K562 (cell line): ENCODE data around the gene POLR2A. TPM values are rescaled to one million over a fixed set of nuclear protein-coding genes. Genes with fewer than 3 reads are reported as not detected.

Source experiments
- BRF1 ChIP-seq: IDR thresholded peaks from 3 replicates; pipeline ENCODE4 v1.6.1; 2011; ENCODE audit warnings: borderline replicate concordance, mild to moderate bottlenecking; ENCODE audit not compliant: insufficient read length; ENCODE audit errors: extremely low read depth
- CBFA2T3 ChIP-seq: fragments of 450-650 bp; IDR thresholded peaks from 2 replicates; pipeline ENCODE4 v1.6.1; 2017
- CBX3 ChIP-seq, 2 experiments: IDR thresholded peaks; 1 replicate in 1 of 2; 2 replicates in 1 of 2; pipeline ENCODE4 v1.6.1; 2012; ENCODE audit warnings: inconsistent platforms in 2 of 2, low read length in 2 of 2, borderline replicate concordance in 1 of 2, control low read depth in 1 of 2
- CXXC5 ChIP-seq: fragments of 250-450 bp; sonication (Bioruptor Pico); IDR thresholded peaks from 2 replicates; pipeline ENCODE4 v1.8.0; 2022; ENCODE audit warnings: inconsistent platforms, mild to moderate bottlenecking, moderate library complexity
- ETS1 ChIP-seq: conservative IDR thresholded peaks from 2 replicates; pipeline ENCODE4 v1.6.1; 2011; ENCODE audit warnings: low read depth, mild to moderate bottlenecking, low read length; ENCODE audit not compliant: control insufficient read depth
- IRF2 ChIP-seq: sonication (generic); formaldehyde crosslinking; IDR thresholded peaks from 2 replicates; pipeline ENCODE4 v1.8.1; 2022; ENCODE audit warnings: mild to moderate bottlenecking, missing genetic modification reagents
- JUN ChIP-seq, 2 experiments: sonication (generic) in 1 of 2; formaldehyde crosslinking in 1 of 2; IDR thresholded peaks; 2 replicates each; pipeline versions ENCODE4 v1.6.1 to v1.8.0; 2012 to 2022; ENCODE audit warnings: borderline replicate concordance in 2 of 2, mild to moderate bottlenecking in 2 of 2, improper control_type of control experiment in 1 of 2, low read depth in 1 of 2, low read length in 1 of 2, missing genetic modification reagents in 1 of 2
- NCOA2 ChIP-seq, 2 experiments: fragments of 450-650 bp; IDR thresholded peaks; 2 replicates each; pipeline ENCODE4 v1.6.1; 2018; ENCODE audit warnings: mild to moderate bottlenecking in 2 of 2, moderate library complexity in 1 of 2; ENCODE audit not compliant: partially characterized antibody in 2 of 2
- PHF8 ChIP-seq: fragments of 200-600 bp; sonication (generic); IDR thresholded peaks from 2 replicates; pipeline ENCODE4 v1.6.1; 2012; ENCODE audit warnings: mixed run types, mild to moderate bottlenecking, inconsistent platforms, low read length, moderate library complexity, borderline replicate concordance
- PHTF2 ChIP-seq: fragments of 250-450 bp; sonication (Bioruptor Pico); IDR thresholded peaks from 2 replicates; pipeline ENCODE4 v1.5.0; 2021; ENCODE audit warnings: mild to moderate bottlenecking
- RNF2 ChIP-seq: sonication (generic); IDR thresholded peaks from 2 replicates; pipeline ENCODE4 v1.6.1; 2016
- SLC30A9 ChIP-seq: fragments of 250-450 bp; sonication (Bioruptor Pico); IDR thresholded peaks from 2 replicates; pipeline ENCODE4 v1.8.0; 2022; ENCODE audit warnings: mild to moderate bottlenecking, moderate library complexity
- TCF7L2 ChIP-seq: fragments of 150-350 bp; IDR thresholded peaks from 2 replicates; pipeline ENCODE4 v1.6.1; 2016; ENCODE audit warnings: low read depth, mild to moderate bottlenecking, low read length, moderate library complexity
- TEAD4 ChIP-seq, 2 experiments: sonication (generic) in 1 of 2; formaldehyde crosslinking in 1 of 2; IDR thresholded peaks; 2 replicates each; pipeline versions ENCODE4 v1.6.1 to v1.8.0; 2012 to 2022; ENCODE audit warnings: borderline replicate concordance in 1 of 2, inconsistent platforms in 1 of 2, low read length in 1 of 2, mild to moderate bottlenecking in 1 of 2, missing genetic modification reagents in 1 of 2
- YBX1 ChIP-seq: fragments of 450-650 bp; IDR thresholded peaks from 2 replicates; pipeline ENCODE4 v1.7.1; 2016; ENCODE audit warnings: mild to moderate bottlenecking
- ZEB2 ChIP-seq: fragments of 450-650 bp; IDR thresholded peaks from 2 replicates; pipeline ENCODE4 v1.6.1; 2016
- ZNF184 ChIP-seq: sonication (generic); formaldehyde crosslinking; IDR thresholded peaks from 2 replicates; pipeline ENCODE4 v1.5.0; 2020; ENCODE audit warnings: missing genetic modification reagents
- ZNF277 ChIP-seq: fragments of 250-450 bp; sonication (Bioruptor Pico); IDR thresholded peaks from 2 replicates; pipeline ENCODE4 v1.8.0; 2022; ENCODE audit warnings: inconsistent platforms, mild to moderate bottlenecking, moderate library complexity, borderline replicate concordance
- polyA plus RNA-seq, 8 experiments: library from polyadenylated mRNA; depleted of rRNA in 4 of 8; stranded (reverse) in 5 of 8; unstranded in 3 of 8; fragments of >200 nt; fragmentation: Nextera tagmentation in 2 of 8; fragmentation: Illumina TruSeq in 1 of 8; extraction: Ambion mirVana in 2 of 8; extraction: Trizol in 1 of 8; gene quantifications; 2 replicates each; pipeline versions ENCODE4 v1.2.1 to v1.2.3, GENCODE V29; 2011 to 2014; ENCODE audit warnings: inconsistent platforms in 1 of 8, missing spikeins in 1 of 8
- total RNA-seq, 7 experiments: library from RNA; depleted of rRNA in 6 of 7; stranded (reverse); fragments of >200 nt in 6 of 7; fragmentation: Illumina TruSeq in 2 of 7; extraction: Trizol in 2 of 7; gene quantifications; 2 replicates each; pipeline versions ENCODE4 v1.2.1 to v1.2.3, GENCODE V29; 2011 to 2021; ENCODE audit warnings: low replicate concordance in 1 of 7
- TF ChIP-seq, protein P1 (sequence below), 2 experiments: fragments of 450-650 bp; conservative IDR thresholded peaks; 2 replicates each; pipeline ENCODE4 v1.6.1; 2017; ENCODE audit warnings: mild to moderate bottlenecking in 2 of 2, moderate library complexity in 2 of 2
- TF ChIP-seq, protein P2 (sequence below), 2 experiments: IDR thresholded peaks; 2 replicates each; pipeline ENCODE4 v1.6.1; 2011; ENCODE audit warnings: borderline replicate concordance in 1 of 2, control low read depth in 1 of 2, low read depth in 1 of 2, low read length in 1 of 2, mild to moderate bottlenecking in 1 of 2, mixed read lengths in 1 of 2, moderate library complexity in 1 of 2; ENCODE audit not compliant: insufficient read depth in 1 of 2, insufficient read length in 1 of 2, poor library complexity in 1 of 2, severe bottlenecking in 1 of 2; ENCODE audit errors: extremely low read depth in 1 of 2
- TF ChIP-seq, protein P3 (sequence below): fragments of 450-650 bp; IDR thresholded peaks from 2 replicates; pipeline ENCODE4 v1.6.1; 2016; ENCODE audit warnings: low read depth, mild to moderate bottlenecking, moderate library complexity

POLR2A gene
- total and polyA plus RNA-seq, 9 of the 15 experiments (the other 6 are each of a cell fraction or from before 2014, with no cell fraction given), result 1.3 to 109 (median 12.4) TPM

DNA sequence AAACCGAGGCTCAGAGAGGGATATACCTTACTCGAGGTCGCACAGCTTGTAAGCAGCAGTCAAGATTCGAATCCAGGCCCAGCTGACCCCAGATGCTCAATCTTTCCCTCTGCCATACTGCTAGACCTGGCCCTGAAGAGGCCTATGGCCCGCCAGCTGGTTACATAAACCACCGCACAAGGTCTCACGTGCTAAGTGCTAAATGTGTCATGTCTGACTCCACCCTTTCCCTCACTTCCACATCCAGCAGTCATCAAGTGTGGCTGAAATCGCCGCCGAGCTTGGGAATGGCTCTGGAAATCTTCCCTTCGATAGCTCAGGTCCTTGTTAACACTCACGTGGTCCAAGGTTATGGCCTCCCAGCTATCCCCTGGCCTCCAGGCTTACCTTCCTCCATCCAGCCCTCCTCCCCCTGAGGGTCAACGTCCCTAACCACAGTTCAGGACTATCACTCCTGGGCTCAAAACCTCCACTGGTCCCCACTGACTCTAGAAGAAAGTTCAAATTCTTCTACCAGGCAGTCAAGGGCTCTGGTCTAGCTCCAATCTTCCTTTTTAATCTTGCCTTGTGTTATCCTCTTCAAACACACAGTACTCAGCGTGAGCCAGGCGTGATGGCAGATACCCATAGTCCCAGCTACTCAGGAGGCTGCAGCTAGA lies 8.3 kb upstream of the POLR2A start (continued):
- TF ChIP-seq CBFA2T3 (peak; percentile 85), CXXC5 (CRISPR knock-in tag) (peak; percentile 74), ZEB2 (no peak), ETS1 (no peak), IRF2 (CRISPR knock-in tag) (no peak), SLC30A9 (CRISPR knock-in tag) (no peak), PHF8 (no peak), JUN (IDR thresholded peaks at IDR 0.05; ENCODE audit: borderline replicate concordance, low read depth, low read length) (no peak), JUN (CRISPR knock-in tag; IDR thresholded peaks at IDR 0.05; ENCODE audit: borderline replicate concordance) (0 out of 2 replicates have a peak, but pooled peaks have one; percentile 48), ZNF184 (CRISPR knock-in tag) (no peak), NCOA2 (IDR thresholded peaks at IDR 0.05; ENCODE audit: partially characterized antibody in 2 of 2) (no peak), CBX3 (IDR thresholded peaks at IDR 0.05; ENCODE audit: borderline replicate concordance in 1 of 2, low read length in 2 of 2) (peak in 1 of 2 experiments; percentile 1; a peak in 1 of 3 replicates), ZNF277 (CRISPR knock-in tag) (no peak), PHTF2 (no peak), YBX1 (no peak), TEAD4 (IDR thresholded peaks at IDR 0.05; ENCODE audit: low read length) (peak; percentile 80), TEAD4 (CRISPR knock-in tag; IDR thresholded peaks at IDR 0.05; ENCODE audit: borderline replicate concordance) (no peak), RNF2 (peak; percentile 61; the same call in 1 of the 2 replicates), BRF1 (no peak), TCF7L2 (no peak)
- TF ChIP-seq, protein P1, sequence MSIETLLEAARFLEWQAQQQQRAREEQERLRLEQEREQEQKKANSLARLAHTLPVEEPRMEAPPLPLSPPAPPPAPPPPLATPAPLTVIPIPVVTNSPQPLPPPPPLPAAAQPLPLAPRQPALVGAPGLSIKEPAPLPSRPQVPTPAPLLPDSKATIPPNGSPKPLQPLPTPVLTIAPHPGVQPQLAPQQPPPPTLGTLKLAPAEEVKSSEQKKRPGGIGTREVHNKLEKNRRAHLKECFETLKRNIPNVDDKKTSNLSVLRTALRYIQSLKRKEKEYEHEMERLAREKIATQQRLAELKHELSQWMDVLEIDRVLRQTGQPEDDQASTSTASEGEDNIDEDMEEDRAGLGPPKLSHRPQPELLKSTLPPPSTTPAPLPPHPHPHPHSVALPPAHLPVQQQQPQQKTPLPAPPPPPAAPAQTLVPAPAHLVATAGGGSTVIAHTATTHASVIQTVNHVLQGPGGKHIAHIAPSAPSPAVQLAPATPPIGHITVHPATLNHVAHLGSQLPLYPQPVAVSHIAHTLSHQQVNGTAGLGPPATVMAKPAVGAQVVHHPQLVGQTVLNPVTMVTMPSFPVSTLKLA (conservative IDR thresholded peaks at IDR 0.05), result peak in 1 of 2 experiments; percentile 62; a peak in 2 of 4 replicates
- TF ChIP-seq, protein P2, sequence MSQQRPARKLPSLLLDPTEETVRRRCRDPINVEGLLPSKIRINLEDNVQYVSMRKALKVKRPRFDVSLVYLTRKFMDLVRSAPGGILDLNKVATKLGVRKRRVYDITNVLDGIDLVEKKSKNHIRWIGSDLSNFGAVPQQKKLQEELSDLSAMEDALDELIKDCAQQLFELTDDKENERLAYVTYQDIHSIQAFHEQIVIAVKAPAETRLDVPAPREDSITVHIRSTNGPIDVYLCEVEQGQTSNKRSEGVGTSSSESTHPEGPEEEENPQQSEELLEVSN (IDR thresholded peaks at IDR 0.05; ENCODE audit: borderline replicate concordance in 1 of 2, extremely low read depth in 1 of 2, insufficient read depth in 1 of 2, insufficient read length in 1 of 2, low read depth in 1 of 2, low read length in 1 of 2, poor library complexity in 1 of 2, severe bottlenecking in 1 of 2), result peak; percentile 61 to 66
- TF ChIP-seq, protein P3, sequence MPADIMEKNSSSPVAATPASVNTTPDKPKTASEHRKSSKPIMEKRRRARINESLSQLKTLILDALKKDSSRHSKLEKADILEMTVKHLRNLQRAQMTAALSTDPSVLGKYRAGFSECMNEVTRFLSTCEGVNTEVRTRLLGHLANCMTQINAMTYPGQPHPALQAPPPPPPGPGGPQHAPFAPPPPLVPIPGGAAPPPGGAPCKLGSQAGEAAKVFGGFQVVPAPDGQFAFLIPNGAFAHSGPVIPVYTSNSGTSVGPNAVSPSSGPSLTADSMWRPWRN, result peak; percentile 50; the same call in 1 of the 2 replicates
